GM21717 (cell line): ENCODE results near the gene LEMD2.
"Not testable (repeated sequence)": the region's sequence is repeated elsewhere in the genome, so short reads cannot be mapped to it uniquely, and the experiment has no call there.

Experiments
- ATAC-seq: cut with Tn5 transposase; IDR thresholded peaks from one replicate; pipeline ENCODE4 v1.9.1; 2021; ENCODE audit warnings: mild to moderate bottlenecking, moderate library complexity; ENCODE audit not compliant: unreplicated experiment

Gene LEMD2

GRCh38 chr6:33788694-33789549 is at the start of gene LEMD2:
LEMD2 (minus strand) TSS chr6:33789130; CDS start chr6:33789116, 14 bp downstream.
- ATAC-seq, result peak; percentile 75

DNA sequence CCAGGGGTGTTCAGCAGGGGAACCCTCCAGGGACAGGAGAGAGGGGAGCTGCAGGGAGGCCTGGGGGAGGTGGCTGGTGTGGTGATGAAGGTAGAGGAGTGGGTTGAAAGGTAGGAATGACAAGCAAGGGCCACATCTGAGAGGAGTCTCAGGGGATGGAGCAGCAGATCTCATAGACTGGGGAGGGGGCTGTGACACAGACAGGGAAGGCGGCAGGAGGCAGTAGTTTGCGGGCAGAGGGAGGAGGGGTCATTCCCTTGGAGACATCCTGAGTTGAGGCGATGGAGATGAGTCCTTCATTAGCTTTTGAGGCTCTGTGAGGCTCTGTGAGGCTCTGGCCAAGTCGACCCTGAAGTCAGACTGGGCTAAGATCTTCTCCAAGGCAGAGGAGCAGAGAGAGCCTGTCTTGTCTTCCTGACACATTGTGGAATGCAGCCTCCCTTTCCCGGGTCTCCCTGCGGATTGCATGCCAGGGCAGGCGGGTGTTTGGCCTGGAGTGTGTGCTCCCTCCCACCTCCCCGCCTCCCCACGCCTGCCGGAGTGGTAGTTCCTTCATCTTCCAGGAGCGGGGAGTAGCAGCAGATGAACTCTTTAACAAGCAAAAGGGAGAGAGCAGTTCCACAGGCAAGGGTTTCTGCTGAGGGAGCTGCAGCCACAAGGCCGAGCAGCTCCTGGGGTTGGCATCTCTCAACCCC is 49.2 kb upstream of the LEMD2 start:
- no peak for ATAC-seq

DNA sequence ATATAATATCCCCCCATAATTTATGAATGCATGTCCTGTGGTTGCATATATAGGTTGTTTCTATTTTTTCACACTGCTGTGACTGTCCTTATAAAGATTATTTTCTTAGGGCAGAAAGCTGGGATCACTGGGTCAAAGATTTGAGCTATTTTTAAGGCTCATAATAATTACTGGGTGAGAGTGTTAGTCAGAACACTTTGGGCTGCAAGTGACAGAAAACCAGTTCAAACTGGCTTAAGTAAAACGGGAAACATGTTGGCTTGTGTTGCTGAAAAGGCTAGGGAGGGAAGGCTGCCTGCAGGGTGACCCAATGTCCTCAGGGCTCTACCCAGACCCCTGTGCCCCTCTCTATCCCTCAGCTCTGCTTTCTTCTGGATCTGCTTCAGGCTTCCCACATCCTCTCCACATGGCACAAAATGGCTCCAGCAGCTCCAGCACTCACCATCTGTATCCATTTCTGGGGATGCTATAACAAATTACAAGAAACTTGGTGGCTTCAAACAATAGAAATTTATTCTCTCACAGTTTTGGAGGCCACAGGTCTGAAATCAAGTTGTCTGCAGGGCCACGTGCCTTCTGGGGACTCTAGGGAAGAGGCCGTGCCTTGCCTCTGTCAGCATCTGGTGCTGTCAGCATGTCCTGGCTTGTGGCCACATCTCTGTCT is 48.0 kb upstream of the LEMD2 start:
- no peak for ATAC-seq

GRCh38 chr6:33834401-33835392 is 45.8 kb upstream of the LEMD2 start:
- ATAC-seq, result no peak

DNA sequence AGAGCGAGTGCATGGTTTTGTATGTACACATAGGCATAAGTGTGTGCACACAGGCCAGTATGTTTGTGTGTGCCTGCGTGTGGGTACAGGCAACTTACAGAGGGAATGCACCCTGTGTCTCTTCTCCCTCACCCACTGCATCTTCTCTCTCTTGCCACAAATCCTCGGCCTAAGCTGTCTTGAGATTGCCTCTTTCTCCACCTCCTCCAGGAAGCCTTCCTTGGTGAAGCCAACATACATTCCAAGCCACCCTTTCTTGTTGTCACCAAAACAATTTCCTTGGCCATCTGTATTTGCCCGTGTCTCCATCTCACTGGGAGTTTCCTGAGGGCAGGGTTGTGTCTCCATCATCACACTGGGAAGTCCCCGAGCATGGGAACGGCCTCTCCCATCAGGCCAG is 44.7 kb upstream of the LEMD2 start:
- no peak for ATAC-seq

GRCh38 chr6:33832831-33833230 is 43.9 kb upstream of the LEMD2 start:
- not testable (repeated sequence) for ATAC-seq

DNA sequence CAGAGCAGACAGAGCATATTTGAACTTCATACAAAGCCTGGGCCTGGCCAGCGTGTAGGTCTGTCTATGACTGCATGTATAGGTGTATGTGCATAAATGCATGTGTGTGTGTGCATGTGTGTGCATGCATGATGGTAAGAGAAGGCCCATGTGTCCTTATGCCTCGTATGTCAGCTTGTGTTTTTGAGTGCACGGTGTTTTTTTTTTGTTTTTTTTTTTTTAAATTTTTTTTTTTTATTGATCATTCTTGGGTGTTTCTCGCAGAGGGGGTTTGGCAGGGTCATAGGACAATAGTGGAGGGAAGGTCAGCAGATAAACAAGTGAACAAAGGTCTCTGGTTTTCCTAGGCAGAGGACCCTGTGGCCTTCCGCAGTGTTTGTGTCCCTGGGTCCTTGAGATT is 42.8 kb upstream of the LEMD2 start:
- not testable (repeated sequence) for ATAC-seq

- ATAC-seq, result no peak
Measured at GRCh38 chr6:33830635-33831240, 41.8 kb upstream of the LEMD2 start.

DNA sequence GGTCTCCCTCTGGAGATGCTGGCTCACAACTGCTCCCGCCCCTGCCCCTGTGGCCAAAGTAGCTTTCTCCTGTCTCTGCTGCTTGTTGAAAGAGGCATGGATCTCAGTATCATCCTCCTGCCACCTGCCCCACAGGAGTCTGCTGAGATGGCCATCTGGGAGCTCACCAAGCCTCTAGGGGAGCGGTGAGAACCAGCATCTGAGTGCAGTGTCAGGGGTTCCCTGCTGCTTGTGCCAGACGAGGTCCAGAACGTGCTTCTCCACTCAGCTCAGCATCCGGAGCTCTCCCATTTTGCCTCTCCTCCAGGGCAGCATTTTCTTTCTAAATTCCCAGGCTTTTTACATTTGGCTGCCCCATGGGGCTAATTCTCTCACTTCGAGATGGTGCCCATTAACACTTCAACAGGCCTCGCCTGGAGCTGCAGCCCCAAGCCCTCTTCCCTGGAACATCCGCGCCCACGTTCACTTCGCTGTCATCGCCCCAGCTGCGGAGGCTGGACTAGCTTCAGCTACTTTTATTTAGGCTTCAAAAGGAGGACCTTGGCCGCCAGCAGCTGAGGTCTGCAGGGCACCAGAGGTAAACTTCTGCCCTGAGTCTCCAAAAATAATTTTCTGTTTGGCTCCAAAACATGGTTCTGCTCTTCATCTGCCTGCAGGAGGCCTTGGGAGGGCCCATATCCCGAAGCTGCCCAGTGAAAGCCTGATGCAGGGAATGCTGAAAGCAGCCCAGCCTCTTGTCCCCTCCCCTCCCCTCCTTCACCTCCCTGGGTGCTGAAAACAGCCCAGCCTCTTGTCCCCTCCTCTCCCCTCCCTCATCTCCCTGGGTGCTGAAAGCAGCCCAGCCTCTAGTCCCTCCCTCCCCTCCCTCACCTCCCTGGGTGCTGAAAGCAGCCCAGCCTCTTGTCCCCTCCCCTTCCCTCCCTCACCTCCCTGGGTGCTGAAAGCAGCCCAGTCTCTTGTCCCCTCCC is 40.1 kb upstream of the LEMD2 start:
- ATAC-seq, result no peak

DNA sequence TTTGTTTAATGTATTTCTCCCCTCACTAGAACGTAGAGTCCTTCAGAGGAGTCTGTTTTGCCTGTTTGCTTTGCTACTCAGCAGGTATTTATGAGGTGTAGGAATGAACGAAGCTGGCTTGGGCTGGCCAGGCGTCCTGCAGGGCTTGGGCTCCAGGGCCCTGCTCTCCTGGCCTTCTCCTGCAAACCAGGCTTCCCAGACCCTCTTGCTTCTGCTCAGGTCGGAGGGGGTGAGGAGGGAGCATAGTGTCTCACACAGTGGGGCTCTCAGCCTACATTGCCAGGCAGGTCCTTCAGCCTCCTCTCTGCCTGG is 39.5 kb upstream of the LEMD2 start:
- ATAC-seq, result no peak

GRCh38 chr6:33827546-33828451 is 38.9 kb upstream of the LEMD2 start:
- no peak for ATAC-seq

DNA sequence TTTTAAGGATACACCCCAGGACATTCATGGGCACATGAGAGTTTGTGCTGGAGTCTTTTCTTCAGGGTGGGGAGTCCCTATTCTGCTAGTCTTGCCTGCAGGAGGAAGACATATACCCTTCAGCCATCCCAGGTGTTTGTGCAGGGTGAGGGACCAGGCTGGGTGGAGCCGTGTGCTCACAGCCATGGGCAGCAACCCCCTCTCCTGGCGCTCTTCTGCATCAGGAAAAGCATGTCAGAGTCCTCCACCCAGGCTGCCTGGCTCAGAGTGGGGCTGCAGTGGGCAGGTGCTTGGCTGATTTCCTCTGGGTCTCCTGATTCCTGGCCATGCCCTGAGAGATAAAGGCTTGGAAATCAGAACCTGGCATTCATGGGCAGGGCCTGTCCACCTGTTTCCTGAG is 37.6 kb upstream of the LEMD2 start:
- no peak for ATAC-seq

- no peak for ATAC-seq
Measured at GRCh38 chr6:33824461-33825154, 35.7 kb upstream of the LEMD2 start.

DNA sequence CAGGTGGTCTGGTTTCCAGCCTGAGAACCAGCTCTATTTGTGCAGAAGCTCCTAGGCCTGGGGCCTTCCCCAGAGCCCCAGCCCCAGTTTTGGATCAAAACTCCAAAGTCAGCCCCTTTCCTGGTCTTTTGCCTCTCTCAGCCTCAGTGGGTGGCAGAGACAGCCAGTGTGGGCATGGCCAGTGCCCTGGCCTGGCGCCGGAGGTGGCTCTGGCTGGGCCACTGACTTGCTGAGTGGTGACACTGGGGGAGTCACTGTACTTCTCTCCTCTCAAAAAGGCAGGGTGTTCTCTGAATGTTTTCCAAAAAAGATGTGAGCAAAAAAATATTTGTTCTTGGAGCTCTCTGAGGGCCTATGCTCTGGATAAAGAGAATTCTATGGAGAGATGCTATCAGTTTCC is 34.9 kb upstream of the LEMD2 start:
- ATAC-seq, result no peak

DNA sequence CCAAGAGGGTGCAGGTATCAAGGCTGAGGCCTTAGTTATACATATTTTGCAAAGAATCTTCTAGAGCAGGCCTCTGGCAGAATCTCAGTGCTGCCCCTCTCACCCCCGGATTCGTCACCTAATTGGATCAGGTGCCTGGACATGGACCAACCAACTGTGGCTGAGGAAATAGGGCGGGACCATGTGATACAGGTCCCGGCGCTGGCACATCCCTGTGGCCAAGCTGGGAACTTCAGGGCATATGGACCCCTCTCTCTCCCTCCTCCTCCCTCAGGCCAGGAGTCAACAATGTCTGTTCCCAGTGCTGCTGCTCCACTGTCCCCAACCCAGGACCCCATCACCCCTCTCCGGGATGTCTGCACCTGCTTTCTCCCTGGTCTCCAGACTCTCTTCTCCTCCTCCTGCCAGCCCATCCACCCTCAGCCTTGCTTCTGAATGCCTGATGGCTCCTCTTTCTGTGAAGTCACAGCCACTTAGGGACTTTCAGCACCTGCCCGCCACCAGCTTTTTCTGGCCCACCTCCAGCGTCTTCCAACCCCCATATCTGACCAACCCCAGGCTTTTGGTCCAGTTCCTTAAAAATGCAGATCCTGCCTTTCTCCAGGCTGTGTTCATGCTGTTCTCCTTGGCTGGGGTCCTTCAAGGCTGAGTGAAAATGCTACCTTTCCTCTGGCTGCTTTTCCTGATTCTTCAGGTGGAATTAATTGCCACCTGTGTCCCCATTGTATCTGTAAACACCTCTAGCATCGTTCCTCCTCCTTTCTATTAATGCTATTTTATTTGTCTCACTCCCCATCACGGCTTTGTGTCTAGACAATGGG is 33.9 kb upstream of the LEMD2 start:
- ATAC-seq, result no peak

DNA sequence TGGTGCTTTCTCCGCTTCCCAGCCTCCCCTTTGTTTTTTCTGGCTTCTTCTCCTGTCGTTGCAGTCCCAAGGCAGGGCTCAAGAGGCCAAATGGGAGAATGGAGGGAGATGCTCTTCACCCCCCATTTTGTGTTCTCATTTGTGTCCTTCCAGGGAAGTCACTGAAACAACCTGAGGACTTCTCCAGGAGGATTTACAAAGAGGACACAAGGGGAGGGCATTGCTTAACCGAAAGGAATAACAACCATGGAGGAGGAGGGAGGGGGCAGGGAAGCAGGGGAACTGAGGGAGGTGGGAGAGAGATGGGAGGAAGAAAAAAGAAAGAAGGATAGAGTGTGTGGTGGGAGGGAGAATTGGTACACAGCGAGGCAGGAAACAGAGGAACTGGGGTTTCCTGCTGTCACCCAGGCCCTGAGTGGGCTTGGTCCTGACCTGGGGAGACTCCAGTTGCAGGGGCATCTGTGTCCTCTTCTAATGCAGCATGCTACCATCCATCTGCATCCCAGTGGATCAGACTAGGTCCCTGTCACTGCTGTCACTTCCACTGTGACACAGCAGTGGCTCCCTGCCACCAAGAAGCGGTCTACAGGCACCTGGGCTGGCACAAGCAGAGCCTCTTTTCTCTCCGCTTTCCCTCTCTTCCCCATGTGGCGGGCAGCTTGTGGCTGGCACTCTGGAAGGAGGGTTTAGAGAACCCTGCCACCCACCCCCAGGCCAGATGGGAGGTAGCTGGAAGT is 32.0 kb upstream of the LEMD2 start:
- no peak for ATAC-seq
